Measurements from ENCODE around the gene FOLR2.

- no peak for TF ChIP-seq POLR2AphosphoS5 (IDR thresholded peaks at IDR 0.05; ENCODE audit: insufficient read depth in 1 of 2, low read depth in 1 of 2)
- TF ChIP-seq CTCF (IDR thresholded peaks at IDR 0.05) = no peak
- TF ChIP-seq POLR2A (IDR thresholded peaks at IDR 0.05) = no peak
Observed at GRCh38 chr11:72189455-72190250, 26.9 kb upstream of the FOLR2 start.
